ENCODE data around the gene SLAMF1.
"Not testable (repeated sequence)": the region's sequence is repeated elsewhere in the genome, so short reads cannot be mapped to it uniquely, and the experiment has no call there.

SLAMF1 gene

GRCh38 chr1:160665330-160666078, 18.7 kb upstream of the SLAMF1 start:
- no peak for DNase-seq (ENCODE audit: low read depth)

- DNase-seq (ENCODE audit: low read depth) = no peak
These were observed 17.8 kb upstream of the SLAMF1 start for GRCh38 chr1:160664573-160665051.

GRCh38 chr1:160662910-160663309, 16.1 kb upstream of the SLAMF1 start:
- no peak for DNase-seq (ENCODE audit: low read depth)

GRCh38 chr1:160659566-160659965, 12.7 kb upstream of the SLAMF1 start:
- no peak for DNase-seq (ENCODE audit: low read depth)

GRCh38 chr1:160658814-160659193, 12.0 kb upstream of the SLAMF1 start:
- DNase-seq (ENCODE audit: low read depth) = no peak

GRCh38 chr1:160658162-160658813, 11.4 kb upstream of the SLAMF1 start:
- DNase-seq (ENCODE audit: low read depth) = no peak

- DNase-seq (ENCODE audit: low read depth) = no peak
These were observed 10.5 kb upstream of the SLAMF1 start for GRCh38 chr1:160657250-160657781.

- DNase-seq (ENCODE audit: low read depth) = no peak
These were observed 9.9 kb upstream of the SLAMF1 start for GRCh38 chr1:160656737-160657136.

- DNase-seq (ENCODE audit: low read depth) = no peak
These were observed 6.8 kb upstream of the SLAMF1 start for GRCh38 chr1:160653620-160654016.

- DNase-seq (ENCODE audit: low read depth) = no peak
These were observed 6.2 kb upstream of the SLAMF1 start for GRCh38 chr1:160652924-160653619.

- DNase-seq (ENCODE audit: low read depth) = not testable (repeated sequence)
These were observed 5.3 kb upstream of the SLAMF1 start for GRCh38 chr1:160652065-160652641.

- DNase-seq (ENCODE audit: low read depth) = no peak
These were observed 4.7 kb upstream of the SLAMF1 start for GRCh38 chr1:160651433-160652064.

GRCh38 chr1:160647329-160647720, 481 bp upstream of the SLAMF1 start:
- no peak for DNase-seq (ENCODE audit: low read depth)

- DNase-seq (ENCODE audit: low read depth) = no peak
These were observed 664 bp downstream of the SLAMF1 start for GRCh38 chr1:160646180-160646579.

GRCh38 chr1:160645386-160646130, 1.3 kb downstream of the SLAMF1 start:
- no peak for DNase-seq (ENCODE audit: low read depth)

- DNase-seq (ENCODE audit: low read depth) = no peak
These were observed 2.4 kb downstream of the SLAMF1 start for GRCh38 chr1:160644399-160644798.

GRCh38 chr1:160643138-160643537, 3.7 kb downstream of the SLAMF1 start:
- DNase-seq (ENCODE audit: low read depth) = no peak

GRCh38 chr1:160642281-160642644, 4.6 kb downstream of the SLAMF1 start:
- DNase-seq (ENCODE audit: low read depth) = no peak

GRCh38 chr1:160641323-160642280, 5.2 kb downstream of the SLAMF1 start:
- DNase-seq (ENCODE audit: low read depth) = no peak

All from T follicular helper cell (primary cell).